Measurements from ENCODE around the gene RPTN.

RPTN gene, protein sequence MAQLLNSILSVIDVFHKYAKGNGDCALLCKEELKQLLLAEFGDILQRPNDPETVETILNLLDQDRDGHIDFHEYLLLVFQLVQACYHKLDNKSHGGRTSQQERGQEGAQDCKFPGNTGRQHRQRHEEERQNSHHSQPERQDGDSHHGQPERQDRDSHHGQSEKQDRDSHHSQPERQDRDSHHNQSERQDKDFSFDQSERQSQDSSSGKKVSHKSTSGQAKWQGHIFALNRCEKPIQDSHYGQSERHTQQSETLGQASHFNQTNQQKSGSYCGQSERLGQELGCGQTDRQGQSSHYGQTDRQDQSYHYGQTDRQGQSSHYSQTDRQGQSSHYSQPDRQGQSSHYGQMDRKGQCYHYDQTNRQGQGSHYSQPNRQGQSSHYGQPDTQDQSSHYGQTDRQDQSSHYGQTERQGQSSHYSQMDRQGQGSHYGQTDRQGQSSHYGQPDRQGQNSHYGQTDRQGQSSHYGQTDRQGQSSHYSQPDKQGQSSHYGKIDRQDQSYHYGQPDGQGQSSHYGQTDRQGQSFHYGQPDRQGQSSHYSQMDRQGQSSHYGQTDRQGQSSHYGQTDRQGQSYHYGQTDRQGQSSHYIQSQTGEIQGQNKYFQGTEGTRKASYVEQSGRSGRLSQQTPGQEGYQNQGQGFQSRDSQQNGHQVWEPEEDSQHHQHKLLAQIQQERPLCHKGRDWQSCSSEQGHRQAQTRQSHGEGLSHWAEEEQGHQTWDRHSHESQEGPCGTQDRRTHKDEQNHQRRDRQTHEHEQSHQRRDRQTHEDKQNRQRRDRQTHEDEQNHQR

DNA sequence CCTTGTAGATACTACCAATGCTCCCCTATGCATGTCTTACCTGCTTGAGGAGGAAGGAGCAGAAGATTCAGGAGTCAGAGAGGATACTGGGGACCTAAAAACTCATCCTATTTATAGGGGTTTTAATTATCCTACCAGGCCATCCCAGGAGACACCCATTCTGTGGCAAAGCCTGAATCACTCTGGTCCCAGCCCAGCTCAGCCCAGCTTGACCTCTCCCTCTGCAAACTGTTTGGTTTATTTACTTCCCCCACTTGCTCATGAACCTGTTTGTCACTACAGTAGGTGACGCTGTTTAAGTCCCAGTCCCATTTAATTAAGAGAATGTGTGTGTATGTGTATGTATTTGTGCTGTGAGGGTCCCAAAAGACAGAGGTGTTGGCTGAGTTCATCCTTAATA lies at the start of gene RPTN:
RPTN (minus strand) TSS at position 85 of the 400 bp plus-strand sequence. CDS start 1,339 bp downstream, outside the sequence.
- no peak within 1 kb of the TSS for H3K27ac Mint-ChIP-seq
- no peaks in the 10 kb centered on the region for H3K4me1 Mint-ChIP-seq
- TF ChIP-seq, protein P1, sequence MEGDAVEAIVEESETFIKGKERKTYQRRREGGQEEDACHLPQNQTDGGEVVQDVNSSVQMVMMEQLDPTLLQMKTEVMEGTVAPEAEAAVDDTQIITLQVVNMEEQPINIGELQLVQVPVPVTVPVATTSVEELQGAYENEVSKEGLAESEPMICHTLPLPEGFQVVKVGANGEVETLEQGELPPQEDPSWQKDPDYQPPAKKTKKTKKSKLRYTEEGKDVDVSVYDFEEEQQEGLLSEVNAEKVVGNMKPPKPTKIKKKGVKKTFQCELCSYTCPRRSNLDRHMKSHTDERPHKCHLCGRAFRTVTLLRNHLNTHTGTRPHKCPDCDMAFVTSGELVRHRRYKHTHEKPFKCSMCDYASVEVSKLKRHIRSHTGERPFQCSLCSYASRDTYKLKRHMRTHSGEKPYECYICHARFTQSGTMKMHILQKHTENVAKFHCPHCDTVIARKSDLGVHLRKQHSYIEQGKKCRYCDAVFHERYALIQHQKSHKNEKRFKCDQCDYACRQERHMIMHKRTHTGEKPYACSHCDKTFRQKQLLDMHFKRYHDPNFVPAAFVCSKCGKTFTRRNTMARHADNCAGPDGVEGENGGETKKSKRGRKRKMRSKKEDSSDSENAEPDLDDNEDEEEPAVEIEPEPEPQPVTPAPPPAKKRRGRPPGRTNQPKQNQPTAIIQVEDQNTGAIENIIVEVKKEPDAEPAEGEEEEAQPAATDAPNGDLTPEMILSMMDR (IDR thresholded peaks at IDR 0.05; ENCODE audit: unreplicated experiment in 3 of 3), result no peak
- no peaks in the 10 kb centered on the region for H3K36me3 Mint-ChIP-seq (ENCODE audit: low read depth)
- H3K9me3 Mint-ChIP-seq, result peaks cover 3% of the 10 kb centered on the region
- no peaks in the 10 kb centered on the region for H3K27me3 Mint-ChIP-seq (ENCODE audit: low read depth)
- no peak within 1 kb of the TSS for H3K4me3 Mint-ChIP-seq

DNA sequence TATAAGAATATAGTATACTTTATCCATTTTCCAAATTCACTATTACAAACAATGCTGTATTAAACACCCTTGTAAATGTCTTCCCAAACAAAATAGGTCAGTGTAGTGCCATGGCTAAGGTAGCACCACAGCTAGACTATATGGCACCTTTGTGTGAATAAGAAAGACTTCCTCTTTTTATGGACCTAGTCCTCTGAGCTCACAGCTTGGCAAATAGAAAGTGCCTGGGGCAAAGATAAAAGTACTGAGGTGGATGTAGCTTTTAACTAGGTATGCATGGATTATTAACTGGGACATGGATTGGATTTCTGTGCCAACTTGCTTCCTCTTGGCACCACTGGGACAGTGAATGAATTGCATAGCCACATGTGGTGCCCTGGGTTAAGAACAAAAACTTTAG lies 40.0 kb upstream of the RPTN start:
- Mint-ChIP-seq H3K4me1 (no peaks in the 10 kb centered on the region), H3K27ac (no peak overlapping the region), H3K27me3 (ENCODE audit: low read depth) (no peaks in the 10 kb centered on the region), H3K36me3 (ENCODE audit: low read depth) (peaks cover 5% of the 10 kb centered on the region), H3K4me3 (no peak overlapping the region), H3K9me3 (peaks cover 24% of the 10 kb centered on the region)
- TF ChIP-seq, protein P1 (IDR thresholded peaks at IDR 0.05; ENCODE audit: unreplicated experiment in 3 of 3), result no peak

DNA sequence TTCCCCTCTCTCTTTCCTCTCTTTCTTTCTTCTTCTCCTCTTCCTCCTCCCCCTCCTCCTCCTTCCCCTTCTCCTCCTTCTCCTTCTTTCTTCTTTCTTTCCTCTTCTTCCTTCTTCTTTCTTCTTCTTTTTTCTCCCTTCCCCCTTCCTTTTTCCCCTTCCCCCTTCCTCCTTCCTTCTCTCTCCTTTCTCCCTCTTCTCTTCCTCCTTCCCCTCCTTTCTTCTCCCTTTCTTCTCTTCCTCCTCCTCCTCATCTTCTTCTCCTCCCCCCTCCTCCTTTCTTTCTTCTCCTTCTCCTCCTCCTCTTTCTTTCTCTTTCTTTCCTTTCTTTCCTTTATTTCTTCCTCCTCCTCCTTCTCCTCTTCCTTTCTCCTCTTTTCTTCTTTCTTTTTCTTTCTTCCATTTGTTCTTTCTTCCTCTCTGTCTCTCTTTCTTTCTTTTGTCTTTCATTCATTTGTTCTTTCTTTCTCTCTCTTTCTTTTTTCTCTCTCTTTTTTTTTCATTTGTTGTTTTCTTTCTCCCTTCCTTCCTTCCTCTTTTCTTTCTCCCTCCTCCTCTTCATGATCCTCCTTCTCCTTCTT lies 38.4 kb upstream of the RPTN start:
- Mint-ChIP-seq H3K27me3 (ENCODE audit: low read depth) (no peaks in the 10 kb centered on the region), H3K4me1 (no peaks in the 10 kb centered on the region), H3K9me3 (peaks cover 19% of the 10 kb centered on the region), H3K36me3 (ENCODE audit: low read depth) (peaks cover 5% of the 10 kb centered on the region), H3K4me3 (no peak overlapping the region), H3K27ac (no peak overlapping the region)
- TF ChIP-seq, protein P1 (IDR thresholded peaks at IDR 0.05; ENCODE audit: unreplicated experiment in 3 of 3), result no peak

DNA sequence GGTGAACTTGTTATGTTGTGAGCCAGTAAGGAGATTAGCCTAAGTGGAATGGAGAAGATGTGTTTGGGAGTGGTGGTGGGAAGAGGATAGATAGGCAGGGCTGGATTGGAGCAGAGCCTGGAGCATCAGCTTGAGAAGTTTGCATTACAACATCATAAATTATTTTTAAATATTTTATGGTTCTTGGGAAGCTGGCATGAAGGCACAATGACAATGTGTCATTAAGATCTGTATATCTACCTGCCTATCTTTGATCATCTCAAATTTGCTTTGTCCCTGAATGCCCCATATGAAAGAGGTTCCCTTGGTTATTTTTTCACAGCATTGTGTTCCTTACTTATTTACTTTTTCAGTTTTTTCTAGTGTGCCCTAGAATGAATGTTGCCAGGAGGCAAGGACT lies 32.7 kb upstream of the RPTN start:
- Mint-ChIP-seq H3K4me1 (no peaks in the 10 kb centered on the region), H3K9me3 (peaks cover 8% of the 10 kb centered on the region), H3K27ac (no peak overlapping the region), H3K4me3 (no peak overlapping the region), H3K27me3 (ENCODE audit: low read depth) (peaks cover 4% of the 10 kb centered on the region), H3K36me3 (ENCODE audit: low read depth) (no peaks in the 10 kb centered on the region)
- TF ChIP-seq, protein P1 (IDR thresholded peaks at IDR 0.05; ENCODE audit: unreplicated experiment in 3 of 3), result no peak

DNA sequence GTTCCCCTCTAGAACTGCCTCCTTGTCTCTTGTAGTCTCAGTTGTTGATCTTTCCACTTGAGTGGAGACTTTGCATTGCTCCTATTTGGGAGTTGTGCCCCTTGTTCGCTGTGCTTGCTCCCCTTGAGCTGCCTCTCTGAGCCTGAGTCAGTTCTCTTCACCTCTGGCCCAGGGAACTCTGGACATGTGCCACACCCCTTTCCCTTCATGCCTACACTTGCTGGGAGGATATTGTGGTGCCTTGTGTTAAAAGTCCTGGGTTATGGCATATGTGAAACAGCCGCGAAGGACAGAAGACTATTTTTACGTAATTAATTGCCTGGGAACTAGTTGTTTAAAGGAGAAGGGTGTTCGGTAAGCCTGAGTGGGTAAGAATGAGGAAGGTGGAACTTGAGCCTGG lies 32.2 kb upstream of the RPTN start:
- Mint-ChIP-seq H3K9me3 (peaks cover 8% of the 10 kb centered on the region), H3K4me3 (no peak overlapping the region), H3K4me1 (no peaks in the 10 kb centered on the region), H3K27ac (no peak overlapping the region), H3K36me3 (ENCODE audit: low read depth) (no peaks in the 10 kb centered on the region), H3K27me3 (ENCODE audit: low read depth) (peaks cover 4% of the 10 kb centered on the region)
- TF ChIP-seq, protein P1 (IDR thresholded peaks at IDR 0.05; ENCODE audit: unreplicated experiment in 3 of 3), result no peak
